HG03039 (cell line): ENCODE measurements around the gene DLX1.
"Not testable (repeated sequence)": the region's sequence is repeated elsewhere in the genome, so short reads cannot be mapped to it uniquely, and the experiment has no call there.

Experiments used
- ATAC-seq: cut with Tn5 transposase; IDR thresholded peaks from one replicate; pipeline ENCODE4 v1.9.1; 2021; ENCODE audit warnings: mild to moderate bottlenecking, moderate library complexity; ENCODE audit not compliant: unreplicated experiment

The DLX1 gene

DNA sequence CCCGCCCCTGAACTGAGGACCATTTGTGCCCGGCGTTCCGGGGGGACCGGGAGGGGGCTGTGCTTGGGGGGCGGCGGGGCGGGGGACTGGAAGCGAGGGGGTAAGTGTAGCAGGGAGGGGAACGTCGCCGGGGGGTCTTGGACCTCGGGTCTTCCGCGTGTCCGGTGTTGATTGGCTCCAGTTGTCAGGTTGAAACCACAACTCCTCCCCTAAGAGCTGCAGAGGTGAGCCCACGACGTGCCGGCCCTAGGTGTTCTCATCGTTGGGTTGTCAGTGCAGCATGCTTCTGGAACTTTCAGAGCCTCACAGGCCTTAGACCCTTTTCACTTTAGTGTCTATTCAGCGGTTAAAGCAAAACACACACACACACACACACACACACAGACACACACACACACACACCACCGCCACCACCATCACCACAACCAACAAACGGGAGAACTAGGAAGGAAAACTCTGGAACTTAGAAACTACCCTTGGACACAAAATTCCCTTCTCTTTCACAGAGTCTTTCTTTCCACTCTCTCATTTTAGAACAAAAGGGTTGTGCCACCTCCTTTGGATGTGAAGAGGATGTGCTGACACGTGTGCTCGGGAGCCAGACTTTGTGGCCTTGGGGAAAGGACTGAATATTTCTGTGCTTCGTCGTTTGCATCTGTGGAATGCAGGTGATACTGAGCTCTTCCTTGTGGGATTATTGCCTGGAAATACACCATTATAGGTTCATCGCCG is 24.1 kb downstream of the DLX1 start:
- ATAC-seq: no peak

DNA sequence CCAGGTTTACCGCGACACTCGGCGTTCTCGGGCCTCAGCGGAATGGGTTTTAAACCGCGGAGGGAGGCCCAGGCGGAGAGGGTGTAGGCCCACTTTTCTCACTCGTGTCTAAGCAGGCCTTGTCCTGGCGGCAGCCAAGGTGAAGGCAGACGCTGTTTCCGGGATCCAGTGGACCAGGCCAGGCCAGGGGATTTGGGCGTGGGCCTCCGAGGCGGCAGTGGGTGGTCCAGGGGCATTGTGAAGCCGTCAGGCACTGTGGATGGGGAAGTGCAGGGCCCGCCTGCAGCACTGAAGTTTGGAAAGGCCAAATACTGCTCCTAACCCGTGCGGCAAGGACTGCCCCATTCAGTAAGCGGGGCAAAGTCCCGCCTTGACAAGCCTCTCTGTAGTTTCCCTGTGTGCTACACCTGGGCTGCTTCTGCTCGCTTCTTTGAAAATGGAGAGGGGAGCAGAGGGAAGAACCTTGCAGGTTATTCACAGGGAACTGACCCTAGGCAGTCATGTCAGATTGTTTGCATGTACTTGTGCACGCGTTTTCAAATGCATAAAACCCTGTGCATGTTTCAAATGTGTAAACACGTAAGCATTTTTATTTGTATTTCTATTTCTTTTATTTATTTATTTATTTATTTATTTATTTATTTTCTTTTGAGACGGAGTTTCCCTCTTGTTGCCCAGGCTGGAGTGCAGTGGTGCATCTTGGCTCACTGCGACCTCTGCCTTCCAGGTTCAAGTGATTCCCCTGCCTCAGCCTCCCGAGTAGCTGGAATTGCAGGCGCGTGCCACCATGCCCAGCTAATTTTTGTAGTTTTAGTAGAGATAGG is 24.9 kb downstream of the DLX1 start:
- no peak for ATAC-seq

DNA sequence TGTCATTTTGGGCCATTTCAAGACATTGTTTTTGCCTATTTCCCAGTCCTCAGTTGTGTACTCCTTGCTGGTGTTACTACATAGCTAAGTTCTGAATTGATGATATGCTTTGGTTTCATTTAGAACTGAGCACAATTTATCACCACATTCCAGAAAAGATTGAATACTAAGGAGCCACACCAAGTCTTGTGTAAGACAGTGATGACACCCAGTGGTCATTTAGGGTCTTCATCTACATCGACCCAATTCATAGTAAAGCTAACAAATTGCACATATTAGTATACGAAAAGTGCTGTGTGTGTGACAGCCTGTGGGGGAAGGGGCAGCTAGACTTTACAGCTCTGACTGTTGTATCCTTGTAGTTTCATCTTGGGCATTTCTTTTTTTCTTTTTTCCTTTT is 28.3 kb downstream of the DLX1 start:
- ATAC-seq: no peak

- not testable (repeated sequence) for ATAC-seq
Observed at GRCh38 chr2:172114176-172114575, 28.9 kb downstream of the DLX1 start.

GRCh38 chr2:172114579-172114978 is 29.3 kb downstream of the DLX1 start:
- no peak for ATAC-seq

DNA sequence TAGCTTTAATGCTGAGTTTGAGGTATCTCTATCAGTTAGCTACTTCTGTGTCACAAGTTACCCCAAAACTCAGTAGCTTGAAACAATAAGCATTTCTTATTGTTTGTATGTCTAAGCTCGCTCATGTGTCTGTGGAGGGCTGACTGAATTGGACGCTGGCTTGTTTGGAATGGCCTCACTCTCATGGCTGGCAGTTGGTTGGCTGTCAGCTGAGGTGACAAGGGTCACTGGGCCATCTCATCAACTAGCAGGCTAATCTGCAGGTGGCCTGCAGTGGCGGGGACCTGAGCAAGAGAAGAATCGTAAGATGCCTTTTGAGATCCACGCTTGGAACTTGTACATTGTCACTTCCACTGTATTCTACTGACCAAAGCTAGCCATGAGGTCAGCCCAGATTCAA is 30.8 kb downstream of the DLX1 start:
- ATAC-seq: no peak

GRCh38 chr2:172119089-172119488 is 33.8 kb downstream of the DLX1 start:
- ATAC-seq: no peak

DNA sequence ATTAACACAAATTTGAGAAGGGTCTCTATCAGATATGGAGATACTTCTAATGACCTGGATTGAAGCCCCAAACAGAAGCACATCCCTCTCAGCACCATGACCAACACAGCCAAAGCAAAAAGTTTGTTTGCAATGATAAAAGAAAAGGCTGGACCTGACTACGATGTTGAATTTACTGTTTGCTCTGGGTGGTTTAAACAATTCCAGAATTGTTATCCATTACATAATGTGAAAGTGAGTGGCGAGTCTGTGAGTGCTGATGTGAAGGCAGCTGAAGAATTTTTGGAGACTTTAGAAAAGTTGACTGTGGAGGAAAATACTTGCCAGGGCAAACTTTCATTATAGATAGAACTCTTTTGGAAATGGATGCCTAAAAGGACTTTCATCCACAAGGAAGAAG is 34.8 kb downstream of the DLX1 start:
- no peak for ATAC-seq

DNA sequence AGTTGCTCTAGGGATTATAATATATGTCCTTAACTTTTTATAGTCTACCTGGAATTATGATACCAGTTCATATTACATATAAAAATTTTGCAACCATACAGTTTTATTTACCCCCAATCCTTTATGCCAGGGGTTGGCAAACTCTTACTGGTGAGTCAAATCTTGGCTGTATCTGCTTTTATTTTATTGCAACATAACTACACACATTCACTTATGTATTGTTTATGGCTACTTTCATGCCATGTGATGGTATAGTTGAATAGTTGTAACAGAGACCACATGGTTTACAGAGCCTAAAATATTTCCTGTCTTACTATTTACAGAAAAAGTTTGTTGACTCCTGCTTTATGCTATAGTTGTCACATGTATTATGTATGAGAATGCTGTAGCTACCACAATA is 43.2 kb downstream of the DLX1 start:
- no peak for ATAC-seq

DNA sequence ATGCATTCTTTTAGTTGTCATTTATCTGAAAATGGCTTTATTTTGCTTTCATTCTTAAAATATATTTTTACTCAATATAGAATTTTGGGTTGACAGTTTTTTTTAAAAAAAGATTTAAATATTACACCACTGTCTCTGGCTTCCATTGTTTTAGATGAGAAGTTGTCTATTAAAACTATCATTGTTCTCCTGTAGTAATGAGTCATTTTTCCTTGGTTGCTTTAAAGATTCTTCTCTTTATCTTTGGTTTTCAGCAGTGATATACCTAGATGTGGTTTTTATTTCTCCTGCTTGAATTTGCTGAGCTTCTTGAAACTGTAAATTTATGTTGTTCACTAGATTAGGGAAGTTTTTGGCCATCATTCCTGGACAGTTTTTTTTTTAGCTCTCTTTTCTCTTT is 44.1 kb downstream of the DLX1 start:
- no peak for ATAC-seq

GRCh38 chr2:172131713-172132555 is 46.6 kb downstream of the DLX1 start:
- no peak for ATAC-seq

DNA sequence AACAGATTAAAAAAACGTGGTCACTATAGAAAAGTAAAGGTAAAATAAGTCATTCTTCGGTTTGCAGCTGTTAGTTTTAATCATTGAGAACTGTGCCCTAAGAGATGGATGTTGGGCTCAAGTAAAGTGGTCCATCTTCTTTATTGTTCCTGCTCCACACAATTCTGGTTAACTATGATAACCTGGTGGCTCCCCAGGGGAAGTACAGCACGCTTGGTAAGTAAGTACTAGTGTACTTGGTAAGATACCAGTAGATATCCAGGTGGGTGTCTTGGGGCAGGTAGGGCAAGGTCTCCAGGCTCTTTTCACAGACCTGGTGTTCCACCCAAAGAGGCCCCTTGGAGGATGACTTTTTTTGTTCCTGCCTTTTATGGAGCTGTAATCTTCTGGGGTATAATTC is 49.0 kb downstream of the DLX1 start:
- no peak for ATAC-seq

- ATAC-seq: no peak
Observed at GRCh38 chr2:172135446-172135845, 50.1 kb downstream of the DLX1 start.

DNA sequence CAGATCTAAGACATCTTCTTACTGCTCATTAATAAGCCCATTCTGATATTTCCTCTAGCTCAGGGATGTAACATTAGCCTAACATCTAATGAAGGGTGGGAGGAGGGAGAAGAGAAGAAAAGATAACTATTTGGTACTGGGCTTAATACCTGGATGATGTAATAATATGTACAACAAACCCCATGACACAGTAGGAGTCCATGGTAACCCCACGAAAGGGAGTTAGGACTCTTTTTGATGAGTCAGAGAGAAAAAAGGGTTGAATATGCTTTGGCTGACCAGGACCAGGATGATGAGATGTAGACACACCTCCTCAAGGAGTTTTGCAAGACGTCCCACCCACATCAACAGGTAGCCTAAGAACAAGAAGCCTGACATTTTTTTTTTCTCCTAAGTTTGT is 51.8 kb downstream of the DLX1 start:
- no peak for ATAC-seq

DNA sequence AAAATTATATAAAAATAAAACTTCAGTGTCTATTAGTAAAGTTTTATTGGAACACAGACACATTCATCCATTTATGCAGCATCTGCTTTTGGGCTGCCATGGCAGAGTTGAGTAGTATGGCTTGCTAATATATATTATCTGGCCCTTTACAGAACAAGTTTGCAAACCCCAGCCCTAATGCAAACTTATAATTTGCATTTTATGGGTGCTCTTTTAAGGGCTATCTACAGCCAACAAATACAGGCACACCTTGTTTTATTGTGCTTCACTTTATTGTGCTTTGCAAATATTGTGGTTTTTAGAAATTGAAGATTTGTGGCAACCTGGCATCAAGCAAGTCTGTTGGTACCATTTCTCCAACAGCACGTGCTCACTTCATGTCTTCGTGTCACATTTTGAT is 52.6 kb downstream of the DLX1 start:
- ATAC-seq: no peak

- ATAC-seq: not testable (repeated sequence)
Observed at GRCh38 chr2:172138727-172139126, 53.4 kb downstream of the DLX1 start.
